DOHH2 (cell line): Measurements from ENCODE around the gene DNAH11.
"Not testable (repeated sequence)": the region's sequence is repeated elsewhere in the genome, so short reads cannot be mapped to it uniquely, and the experiment has no call there.

ENCODE experiments used
- EZH2phosphoT487 ChIP-seq: fragments of 200-600 bp; sonication (generic); IDR thresholded peaks from 2 replicates; pipeline ENCODE4 v1.6.1; 2017; ENCODE audit warnings: borderline replicate concordance, mild to moderate bottlenecking, antibody characterized with exemption, low read length, moderate library complexity, mixed read lengths
- TF ChIP-seq, protein P1 (sequence below): fragments of 200-600 bp; sonication (generic); IDR thresholded peaks from one replicate; pipeline ENCODE4 v1.5.1; 2014; ENCODE audit warnings: antibody characterized with exemption, mild to moderate bottlenecking, low read depth, low read length; ENCODE audit not compliant: poor library complexity, severe bottlenecking

DNA sequence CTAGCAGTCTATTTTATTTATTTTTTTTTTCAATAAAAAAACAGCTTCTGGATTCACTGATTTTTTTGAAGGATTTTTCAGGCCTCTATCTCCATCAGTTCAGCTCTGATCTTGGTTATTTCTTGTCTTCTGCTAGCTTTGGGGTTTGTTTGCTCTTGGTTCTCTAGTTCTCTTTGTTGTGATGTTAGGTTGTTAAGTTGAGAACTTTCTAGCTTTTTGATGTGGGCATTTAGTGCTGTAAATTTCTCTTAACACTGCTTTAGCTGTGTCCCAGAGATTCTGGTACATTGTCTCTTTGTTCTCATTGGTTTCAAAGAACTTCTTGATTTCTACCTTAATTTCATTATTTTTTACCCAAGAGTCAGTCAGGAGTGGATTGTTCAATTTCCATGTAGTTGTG, 9.2 kb upstream of the DNAH11 start:
- TF ChIP-seq, protein P1, sequence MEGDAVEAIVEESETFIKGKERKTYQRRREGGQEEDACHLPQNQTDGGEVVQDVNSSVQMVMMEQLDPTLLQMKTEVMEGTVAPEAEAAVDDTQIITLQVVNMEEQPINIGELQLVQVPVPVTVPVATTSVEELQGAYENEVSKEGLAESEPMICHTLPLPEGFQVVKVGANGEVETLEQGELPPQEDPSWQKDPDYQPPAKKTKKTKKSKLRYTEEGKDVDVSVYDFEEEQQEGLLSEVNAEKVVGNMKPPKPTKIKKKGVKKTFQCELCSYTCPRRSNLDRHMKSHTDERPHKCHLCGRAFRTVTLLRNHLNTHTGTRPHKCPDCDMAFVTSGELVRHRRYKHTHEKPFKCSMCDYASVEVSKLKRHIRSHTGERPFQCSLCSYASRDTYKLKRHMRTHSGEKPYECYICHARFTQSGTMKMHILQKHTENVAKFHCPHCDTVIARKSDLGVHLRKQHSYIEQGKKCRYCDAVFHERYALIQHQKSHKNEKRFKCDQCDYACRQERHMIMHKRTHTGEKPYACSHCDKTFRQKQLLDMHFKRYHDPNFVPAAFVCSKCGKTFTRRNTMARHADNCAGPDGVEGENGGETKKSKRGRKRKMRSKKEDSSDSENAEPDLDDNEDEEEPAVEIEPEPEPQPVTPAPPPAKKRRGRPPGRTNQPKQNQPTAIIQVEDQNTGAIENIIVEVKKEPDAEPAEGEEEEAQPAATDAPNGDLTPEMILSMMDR: not testable (repeated sequence)
- TF ChIP-seq EZH2phosphoT487: not testable (repeated sequence)
